GM18507 (cell line): ENCODE results near the gene BBS1.
A peak's percentile ranks its signal among the peaks of the same experiment; 100 is the strongest.
"Not testable (repeated sequence)": the region's sequence is repeated elsewhere in the genome, so short reads cannot be mapped to it uniquely, and the experiment has no call there.

Source experiments
- DNase-seq: peaks from one replicate; pipeline ENCODE4 v3.0.0; 2011; ENCODE audit warnings: low read depth; ENCODE audit not compliant: insufficient read length; ENCODE audit errors: extremely low spot score
- FAIRE-seq: peaks from 2 replicates; lab custom pipeline; 2011; peaks lifted over from hg19 to GRCh38; lab: Jason Lieb, UNC

BBS1 gene

GRCh38 chr11:66510271-66510989 lies at the start of gene BBS1:
Gene BBS1 (plus strand): TSS chr11:66510635. CDS start chr11:66510660, 25 bp downstream.
- FAIRE-seq (peak; percentile 69), DNase-seq (peak; percentile 83)

- DNase-seq (no peak), FAIRE-seq (no peak)
These were observed 48.4 kb upstream of the BBS1 start for GRCh38 chr11:66462010-66462409.

GRCh38 chr11:66462911-66463310 lies 47.5 kb upstream of the BBS1 start:
- FAIRE-seq (no peak), DNase-seq (no peak)

DNA sequence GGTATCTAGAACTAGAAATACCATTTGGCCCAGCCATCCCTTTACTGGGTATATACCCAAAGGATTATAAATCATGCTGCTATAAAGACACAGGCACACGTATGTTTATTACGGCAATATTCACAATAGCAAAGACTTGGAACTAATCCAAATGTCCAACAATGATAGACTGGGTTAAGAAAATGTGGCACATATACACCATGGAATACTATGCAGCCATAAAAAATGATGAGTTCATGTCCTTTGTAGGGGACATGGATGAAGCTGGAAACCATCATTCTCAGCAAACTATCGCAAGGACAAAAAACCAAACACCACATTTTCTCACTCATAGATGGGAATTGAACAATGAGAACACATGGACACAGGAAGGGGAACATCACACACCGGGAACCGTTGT lies 46.3 kb upstream of the BBS1 start:
- not testable (repeated sequence) for FAIRE-seq, DNase-seq

DNA sequence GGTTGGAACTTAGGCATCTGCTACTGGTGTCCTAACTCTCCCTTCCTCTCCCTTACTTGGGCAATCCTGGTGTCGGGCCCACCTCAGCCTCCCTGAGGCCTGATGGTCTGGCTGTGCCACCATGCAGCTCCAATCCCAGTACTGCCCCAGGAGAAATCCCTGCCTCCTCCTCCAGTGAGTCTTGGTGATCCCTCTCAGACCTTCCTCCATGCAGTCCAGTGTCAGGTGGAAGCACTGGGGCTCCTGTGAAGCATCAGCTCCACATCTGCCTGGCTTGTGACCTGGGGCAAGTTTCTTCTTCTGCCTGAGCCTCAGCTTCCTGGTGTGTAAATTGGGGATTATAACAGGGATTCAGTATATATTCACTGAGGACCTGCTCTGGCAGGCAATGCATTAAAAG lies 45.5 kb upstream of the BBS1 start:
- DNase-seq: no peak
- no peak for FAIRE-seq

GRCh38 chr11:66465373-66466224 lies 44.8 kb upstream of the BBS1 start:
- FAIRE-seq: no peak
- no peak for DNase-seq

- DNase-seq (peak; percentile 98), FAIRE-seq (peak; percentile 89)
These were observed 44.0 kb upstream of the BBS1 start, which contains the start of gene PELI3 for GRCh38 chr11:66466225-66467033. Gene PELI3 (plus strand): TSS chr11:66466905. CDS start chr11:66468129, 1,224 bp downstream.

- DNase-seq (no peak), FAIRE-seq (no peak)
These were observed 43.3 kb upstream of the BBS1 start for GRCh38 chr11:66467034-66467659.

DNA sequence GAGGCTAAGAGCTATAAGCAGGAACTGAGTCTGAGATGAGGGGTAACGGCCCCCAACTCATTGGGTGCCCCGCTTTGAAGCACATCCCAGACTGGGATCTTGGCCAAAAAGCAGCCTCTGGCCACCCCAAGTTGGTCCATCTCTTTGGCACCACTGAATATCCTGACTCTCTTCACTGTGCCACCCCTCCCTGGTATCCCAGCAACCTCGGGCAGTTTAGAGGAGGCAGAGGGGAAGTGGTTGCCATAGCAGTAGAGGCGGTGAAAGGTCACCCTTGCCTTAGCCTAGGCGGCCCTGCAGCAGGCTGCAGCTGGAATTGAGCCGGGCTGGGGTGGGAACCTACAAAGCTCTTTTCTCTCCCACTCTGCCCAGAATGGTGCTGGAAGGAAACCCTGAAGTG lies 42.7 kb upstream of the BBS1 start:
- DNase-seq: no peak
- FAIRE-seq: no peak

DNA sequence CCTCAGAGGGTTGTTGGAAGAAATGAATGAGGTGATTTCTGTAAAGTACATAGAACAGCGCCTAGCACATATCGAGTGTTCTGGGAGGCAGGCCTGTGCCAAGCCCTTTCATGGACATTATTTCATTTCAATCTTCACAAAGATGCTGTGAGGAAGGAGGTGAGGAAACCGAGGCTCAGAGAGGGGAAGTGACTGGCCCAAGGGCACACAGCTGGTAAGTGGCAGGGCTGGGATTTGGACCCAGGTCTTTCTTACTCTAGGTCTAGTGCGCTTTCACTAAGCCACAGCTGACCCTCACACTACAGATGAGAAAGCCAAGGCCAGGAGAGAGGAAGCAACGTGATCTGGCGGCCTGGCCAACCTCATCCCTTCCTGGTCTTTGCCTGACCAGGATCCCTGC lies 41.7 kb upstream of the BBS1 start:
- DNase-seq (no peak), FAIRE-seq (no peak)

- FAIRE-seq (no peak), DNase-seq (no peak)
These were observed 41.0 kb upstream of the BBS1 start for GRCh38 chr11:66469441-66469840.

GRCh38 chr11:66470015-66470414 lies 40.4 kb upstream of the BBS1 start:
- no peak for FAIRE-seq
- no peak for DNase-seq

GRCh38 chr11:66471142-66471541 lies 39.3 kb upstream of the BBS1 start:
- DNase-seq (no peak), FAIRE-seq (no peak)

GRCh38 chr11:66472054-66472453 lies 38.4 kb upstream of the BBS1 start:
- no peak for DNase-seq
- FAIRE-seq: no peak

- DNase-seq (no peak), FAIRE-seq (no peak)
These were observed 37.3 kb upstream of the BBS1 start for GRCh38 chr11:66473167-66473566.

DNA sequence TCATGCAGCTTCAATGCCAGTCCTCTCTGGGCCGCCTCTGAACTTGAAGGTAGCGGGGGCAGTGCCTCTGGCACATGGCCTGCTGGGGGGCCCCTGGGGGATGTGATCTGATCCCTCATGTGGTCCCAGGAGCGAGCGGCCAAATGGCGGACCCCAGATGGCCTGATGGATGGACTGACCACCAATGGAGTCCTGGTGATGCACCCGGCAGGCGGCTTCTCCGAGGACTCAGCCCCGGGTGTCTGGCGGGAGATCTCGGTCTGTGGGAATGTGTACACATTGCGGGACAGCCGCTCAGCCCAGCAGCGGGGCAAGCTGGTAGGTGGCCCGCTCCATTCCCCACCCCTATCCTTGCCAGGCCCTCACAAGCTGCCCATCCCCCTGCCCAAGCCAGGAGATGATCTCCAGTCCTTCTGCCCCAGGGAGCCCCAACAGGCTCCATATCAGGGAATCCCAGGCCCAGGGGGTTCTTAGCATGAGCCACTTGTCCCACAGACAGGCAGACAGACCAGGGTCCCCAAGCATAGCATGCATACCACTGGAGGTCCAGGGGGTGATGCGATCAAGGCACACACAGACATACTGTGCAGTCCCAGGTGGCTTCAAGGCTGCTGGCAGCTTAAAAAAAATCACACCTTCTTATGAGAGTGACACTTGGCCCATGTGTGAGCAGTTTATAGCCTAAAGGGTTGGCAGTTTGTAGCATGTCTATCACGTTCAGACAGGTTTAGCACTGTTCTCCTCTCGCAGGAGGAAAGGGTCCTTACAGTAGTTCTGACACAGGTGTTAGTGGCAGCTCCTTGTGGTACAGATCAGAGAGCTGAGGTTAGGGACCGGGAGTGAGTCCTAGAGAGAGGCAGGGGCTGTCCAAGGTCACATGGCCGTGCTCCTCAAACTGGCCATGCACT lies 36.6 kb upstream of the BBS1 start:
- FAIRE-seq: no peak
- DNase-seq: no peak

GRCh38 chr11:66475349-66476172 lies 34.9 kb upstream of the BBS1 start:
- DNase-seq (no peak), FAIRE-seq (no peak)
